Activated CD4-positive, alpha-beta T cell treated with anti-CD3 and anti-CD28 coated beads, Interleukin-2, amount 50 U/mL, for 1 hour (primary cell): ENCODE data around the gene TBRG4.

Source experiments
- DNase-seq: peaks from one replicate; pipeline ENCODE4 v3.0.0-alpha.2; 2020

The TBRG4 gene

DNA sequence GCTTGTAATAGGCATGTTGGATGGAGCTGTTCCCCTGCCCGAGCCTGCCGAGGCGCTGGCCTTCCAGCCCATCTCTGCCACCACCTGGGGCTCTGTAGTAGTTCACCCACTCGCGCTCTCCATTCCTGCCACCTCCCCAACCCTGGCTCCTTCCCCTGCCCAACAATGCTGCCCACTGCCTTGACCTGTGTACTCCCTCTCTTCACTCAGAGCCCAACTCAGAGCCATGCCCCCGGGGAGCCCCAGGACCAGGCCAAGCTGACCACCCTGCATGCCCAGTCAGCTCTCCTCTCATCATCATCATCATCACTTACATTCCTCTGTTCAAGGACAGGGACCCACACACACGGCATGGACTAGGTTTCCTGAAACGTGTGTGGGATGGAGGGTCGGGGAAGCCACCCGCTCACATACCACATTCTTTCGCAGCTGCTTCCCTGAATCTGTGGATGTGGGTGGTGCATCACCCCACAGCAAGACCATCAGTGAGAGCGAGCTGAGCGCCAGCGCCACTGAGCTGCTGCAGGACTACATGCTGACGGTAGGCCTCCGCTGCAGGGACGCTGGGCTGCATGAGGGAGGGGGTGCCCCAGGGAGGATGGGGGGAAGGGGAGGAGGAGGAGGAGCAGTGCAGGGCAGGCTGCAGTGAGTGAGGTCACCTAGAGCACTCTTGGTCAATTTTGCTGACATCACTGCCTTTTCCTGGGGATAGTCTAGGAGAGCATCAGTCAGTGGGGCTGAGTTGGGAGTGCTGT is 38.3 kb downstream of the TBRG4 start:
- DNase-seq: no peak

DNA sequence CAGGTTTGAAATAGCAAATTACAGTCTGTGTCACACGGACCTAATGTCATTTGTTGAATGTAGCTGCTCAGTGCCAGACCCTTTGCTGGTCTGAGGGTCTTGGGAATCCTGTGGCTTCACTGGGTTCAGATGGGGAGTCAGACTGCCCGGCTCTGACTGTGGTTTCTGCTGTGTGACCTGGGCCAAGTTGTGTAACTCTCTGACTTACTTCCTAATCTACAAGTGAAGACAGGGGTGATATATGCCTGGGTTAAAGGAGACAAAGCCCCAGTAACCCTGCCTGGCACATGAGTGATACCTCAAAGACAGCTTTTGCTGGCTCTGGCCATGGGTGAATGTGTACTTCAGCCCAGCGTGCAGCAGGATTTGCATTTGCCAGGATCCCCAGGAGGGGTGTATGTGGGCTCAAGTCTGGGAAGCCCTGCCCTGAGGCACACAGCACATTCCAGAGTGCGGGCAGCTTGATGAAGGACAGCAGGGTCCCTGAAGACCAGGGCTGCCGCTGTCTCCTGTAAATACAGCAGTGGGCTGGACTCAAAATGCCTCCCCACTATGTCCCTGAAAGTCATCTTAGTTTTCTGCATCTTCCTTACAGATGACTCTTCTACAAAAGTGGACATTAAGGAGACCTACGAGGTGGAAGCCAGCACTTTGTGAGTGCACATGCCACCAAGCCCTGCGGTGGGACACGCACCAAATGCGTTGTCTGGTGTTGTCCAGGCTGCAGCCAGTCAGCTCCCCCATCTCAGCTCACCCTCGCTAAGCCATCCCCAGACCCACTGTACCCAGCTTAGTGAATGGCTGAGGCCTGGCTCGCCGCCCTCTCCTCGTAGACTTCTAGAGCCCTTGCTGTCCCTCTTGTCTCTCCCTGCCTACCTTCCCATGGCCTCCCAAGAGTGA is 39.1 kb downstream of the TBRG4 start:
- DNase-seq: no peak

DNA sequence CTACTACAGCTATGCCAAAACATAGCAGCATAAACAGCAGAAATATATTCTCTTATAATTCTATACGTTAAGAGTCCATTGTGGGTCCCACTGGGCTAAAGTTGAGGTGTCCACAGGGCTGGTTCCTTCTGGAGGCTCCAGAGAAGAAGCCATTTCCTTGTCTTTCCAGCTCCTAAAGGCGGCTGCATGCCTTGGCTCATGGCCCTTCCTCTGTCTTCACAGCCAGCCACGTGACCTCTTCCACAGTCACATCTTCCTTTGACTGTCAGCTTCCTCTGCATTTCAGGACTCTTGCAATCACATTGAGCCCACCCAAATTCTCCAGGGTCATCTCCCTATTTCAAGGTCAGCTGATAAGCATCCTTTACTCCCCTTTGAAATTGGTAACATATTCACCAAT is 40.0 kb downstream of the TBRG4 start:
- no peak for DNase-seq

DNA sequence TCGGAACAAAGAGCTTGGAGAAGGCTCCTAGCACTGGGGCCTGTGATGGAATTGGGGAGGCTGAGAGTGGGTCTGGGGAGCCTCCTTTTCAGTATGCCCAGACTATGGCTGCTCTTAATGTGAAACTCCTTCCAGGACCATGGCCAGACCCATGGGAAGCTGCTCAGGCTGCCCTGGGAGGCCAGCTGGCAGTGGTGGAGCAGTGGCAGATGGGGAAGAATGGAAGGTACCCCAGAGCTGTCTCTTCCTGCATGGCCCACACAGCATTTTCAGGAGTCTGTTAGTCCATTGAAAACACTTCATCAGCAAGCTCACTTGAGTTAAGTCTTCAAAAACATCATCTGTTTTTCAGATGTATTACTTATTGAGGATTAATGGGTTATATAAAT is 41.2 kb downstream of the TBRG4 start:
- DNase-seq: no peak

DNA sequence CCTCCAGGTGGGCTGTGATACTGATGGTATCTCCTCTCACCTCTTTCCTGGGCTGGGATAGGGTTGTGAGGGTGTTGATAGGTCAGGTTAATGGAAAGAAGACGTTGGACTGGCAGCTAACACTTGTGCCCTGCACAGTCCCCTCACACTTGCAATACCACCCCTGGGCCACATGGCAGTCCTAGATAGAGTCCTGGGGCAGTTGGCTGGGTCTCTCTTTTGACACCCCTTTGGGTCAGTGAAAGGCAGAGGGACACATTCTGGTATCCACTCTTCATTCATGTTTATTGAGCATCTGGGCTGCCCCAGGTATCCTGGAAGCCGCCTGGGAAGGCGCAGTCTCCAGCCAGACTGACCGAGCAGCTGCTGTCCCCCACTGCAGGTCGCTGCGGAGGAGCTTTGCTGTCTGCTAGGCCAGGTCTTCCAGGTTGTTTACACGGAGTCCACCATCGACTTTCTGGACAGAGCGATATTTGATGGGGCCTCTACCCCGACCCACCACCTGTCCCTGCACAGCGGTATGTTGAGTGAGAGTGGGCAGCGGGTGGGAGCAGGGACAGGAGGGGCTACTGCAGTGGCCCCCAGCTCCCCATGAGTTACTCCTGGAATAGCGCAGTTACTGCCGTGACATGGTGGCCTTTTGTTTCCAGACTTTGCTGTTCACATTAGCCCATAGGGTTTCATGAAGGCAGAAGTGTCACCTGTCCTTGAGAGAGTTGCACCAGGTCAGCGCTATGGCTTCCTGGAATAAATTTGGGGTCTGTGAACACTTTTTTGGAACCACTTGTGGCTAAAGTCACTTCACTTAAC is 41.8 kb downstream of the TBRG4 start:
- no peak for DNase-seq

DNA sequence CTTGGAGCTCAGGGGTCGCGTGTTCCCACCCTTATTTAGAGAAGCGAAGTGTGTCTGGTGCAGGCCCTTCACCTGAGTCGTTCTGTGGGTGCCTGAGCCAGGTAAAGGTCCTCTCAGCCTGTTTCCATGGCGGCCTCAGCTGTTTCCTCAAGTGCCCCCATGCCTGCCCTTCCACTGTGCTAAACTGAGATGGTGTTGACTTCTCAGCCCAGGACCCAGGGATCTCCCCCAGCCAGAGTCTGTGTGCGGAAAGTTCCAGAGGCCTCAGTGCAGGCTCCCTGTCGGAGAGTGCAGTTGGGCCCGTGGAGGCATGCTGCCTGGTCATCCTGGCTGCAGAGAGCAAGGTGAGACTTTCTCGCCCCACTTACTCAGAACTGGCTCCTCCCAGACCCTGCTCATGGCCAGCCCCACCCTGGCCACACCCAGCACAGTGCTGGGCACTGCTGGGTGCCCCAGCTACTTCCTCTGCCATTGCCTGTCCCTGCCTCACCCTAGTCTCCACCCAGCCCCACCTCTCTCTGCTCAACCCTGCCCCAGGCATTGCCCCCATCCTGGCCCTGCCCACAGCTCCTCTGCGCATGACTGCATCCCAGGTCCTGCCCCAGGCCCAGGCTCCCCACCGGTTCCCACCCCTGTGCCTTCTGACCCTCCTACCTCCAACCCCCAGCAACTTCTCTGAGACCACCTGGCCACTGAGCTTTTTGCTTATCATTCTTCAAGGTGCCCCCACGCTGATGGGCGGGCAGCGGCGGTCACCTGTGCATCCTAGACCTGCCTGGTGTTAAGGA is 43.1 kb downstream of the TBRG4 start:
- no peak for DNase-seq

DNA sequence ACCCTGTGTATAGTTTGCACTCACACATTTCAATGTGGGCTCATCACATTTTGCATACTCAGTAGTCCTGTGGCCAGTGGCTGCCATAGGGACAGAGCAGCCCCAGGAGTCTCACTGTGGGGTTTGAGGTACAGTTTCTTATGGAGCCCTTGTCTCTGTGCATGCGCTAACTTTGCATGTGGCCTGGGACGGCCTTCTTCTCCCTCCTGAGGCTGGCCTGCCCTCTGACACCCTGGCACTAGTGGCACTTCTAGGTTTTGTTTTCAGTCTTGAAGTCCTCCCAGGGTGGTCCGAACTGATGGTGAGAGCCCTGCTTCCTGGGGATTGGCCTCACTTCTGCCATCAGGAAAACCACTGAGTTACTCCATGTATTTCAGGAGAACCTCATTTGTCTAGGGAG is 43.9 kb downstream of the TBRG4 start:
- no peak for DNase-seq

DNA sequence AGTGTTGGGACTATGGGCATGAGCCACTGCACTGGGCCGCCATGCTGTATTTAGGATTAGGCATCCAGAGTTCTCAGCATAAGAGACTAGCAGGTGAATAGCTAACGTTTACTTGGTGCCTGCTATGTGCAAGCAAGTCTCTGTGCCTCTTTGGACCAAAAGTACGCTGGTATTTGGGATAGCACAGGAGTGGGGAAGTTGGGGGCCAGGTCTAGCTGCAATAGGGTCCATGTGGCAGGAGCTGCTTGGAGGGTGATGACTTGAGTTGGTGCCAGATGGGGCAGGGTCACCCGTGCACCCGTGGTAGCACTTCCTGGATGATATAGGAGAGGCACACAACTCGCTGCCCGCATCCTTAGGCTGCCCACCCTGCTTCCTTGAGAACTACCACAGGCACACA is 45.1 kb downstream of the TBRG4 start:
- no peak for DNase-seq

DNA sequence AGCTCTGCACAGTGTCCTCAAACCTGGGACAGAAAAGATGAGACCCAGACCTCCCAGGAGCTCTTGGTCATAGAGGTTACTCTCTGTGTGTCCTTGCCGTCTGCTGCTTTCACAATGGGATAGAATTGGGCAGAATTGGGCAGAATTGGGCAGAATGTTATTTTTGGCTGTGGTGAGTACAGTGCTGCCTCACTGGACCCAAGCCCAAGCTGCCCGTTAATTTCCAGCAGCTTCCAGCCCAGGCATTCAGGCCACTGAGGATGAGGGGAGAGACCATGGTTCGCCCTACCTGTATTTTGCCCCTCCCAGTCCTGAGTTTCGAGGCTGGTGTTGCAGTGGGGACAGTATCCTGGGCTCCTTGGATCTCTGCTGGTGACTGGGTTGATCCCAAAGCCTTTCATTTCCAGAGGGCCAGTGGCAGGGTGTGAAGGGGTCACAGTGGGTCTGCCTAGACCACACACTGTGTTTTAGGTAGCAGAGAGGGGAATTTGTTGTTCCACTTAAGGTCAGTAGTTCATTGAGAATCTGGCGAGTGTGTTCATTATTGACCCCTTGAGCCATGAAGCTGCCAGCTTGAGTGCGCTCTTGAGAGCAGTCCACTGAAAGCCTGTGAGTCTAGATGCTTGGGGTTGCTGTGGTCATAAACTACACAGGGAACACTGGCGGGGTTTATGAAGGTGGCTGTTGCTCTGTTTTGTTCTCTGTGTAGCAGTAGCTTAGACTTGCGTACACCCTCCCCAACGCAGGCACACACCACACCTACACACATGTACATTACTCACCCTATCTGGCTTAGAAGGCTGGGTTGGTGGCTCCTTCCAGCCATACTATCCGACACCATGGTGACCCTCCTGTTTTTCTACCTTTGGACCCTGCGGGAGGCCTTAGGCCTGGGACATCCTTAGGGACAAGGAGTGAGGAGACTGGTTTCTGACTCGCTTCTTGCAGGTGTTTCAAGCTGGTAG is 46.2 kb downstream of the TBRG4 start:
- DNase-seq: no peak

DNA sequence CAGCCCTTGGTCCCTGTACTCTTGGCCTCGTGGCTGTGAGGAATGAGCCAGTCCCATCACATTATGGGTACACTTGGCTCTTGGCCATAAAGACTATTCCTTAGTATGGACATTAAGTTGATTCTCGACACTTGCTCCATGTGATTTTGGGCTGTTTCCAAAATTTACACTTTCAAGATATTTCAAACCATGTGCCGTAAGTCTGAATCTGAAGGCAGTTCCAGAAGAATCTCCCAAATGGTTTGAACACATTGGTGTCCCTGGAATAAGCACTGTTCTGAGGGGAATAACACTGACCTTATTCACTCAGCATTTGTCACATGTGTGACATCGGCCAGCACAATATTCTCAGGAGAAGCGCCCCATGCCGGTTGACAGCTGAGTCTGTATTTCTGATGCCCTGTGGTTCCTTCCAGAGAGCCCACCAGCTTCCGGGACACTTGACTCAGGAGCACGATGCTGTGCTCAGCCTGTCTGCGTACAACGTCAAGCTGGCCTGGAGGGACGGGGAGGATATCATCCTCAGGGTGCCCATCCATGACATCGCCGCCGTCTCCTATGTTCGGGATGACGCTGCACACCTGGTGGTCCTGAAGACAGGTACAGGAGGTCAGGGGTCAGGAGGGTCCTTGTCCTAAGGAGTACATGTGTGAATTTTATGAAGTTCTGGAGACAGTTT is 47.3 kb downstream of the TBRG4 start:
- no peak for DNase-seq

DNA sequence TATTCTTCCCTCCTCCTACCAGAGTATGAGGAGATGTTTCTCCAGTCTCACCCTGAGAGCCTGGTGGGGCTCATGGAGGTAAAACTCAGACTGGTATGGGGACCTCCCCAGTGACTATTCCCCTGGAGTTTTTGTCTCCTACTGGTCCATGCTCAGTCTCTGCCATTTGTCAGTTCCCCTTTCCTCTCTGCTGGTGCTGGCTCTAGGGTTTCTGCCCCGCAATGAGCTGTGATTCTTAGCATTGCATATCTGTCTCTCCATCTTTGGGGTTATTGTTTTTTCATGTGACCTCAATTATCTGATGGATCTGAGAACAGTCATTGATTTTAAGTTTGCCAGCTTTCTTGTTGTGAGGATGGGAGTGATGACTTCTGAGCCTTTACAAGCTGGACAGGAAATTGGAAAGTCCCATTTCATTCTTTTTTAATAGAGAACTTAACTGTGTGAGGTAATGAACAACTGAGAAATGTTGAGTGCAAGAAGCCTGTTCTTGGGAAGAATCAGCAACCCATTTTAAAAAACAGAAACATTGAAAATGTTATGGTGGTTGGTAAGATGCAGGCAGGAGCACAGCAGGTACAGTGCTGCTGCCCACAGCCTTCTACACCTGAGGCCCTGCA is 49.6 kb downstream of the TBRG4 start:
- DNase-seq: no peak

DNA sequence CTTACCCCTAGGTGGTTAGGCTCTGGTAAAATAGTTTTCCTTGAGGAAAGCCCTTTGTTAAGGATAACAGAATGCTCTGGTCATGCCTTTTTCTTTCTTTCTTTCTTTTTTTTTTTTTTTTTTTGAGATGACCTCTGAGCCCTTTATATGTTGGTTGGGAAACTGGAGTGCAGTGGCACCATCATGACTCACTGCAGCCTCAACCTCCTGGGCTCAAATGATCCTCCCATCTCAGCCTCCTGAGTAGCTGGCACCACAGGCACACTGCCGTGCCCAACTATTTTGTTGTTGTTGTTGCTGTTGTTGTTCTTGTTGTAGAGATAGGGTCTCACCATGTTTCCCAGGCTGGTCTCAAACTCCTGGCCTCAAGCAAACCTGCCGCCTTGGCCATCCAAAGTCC is 50.1 kb downstream of the TBRG4 start:
- DNase-seq: no peak

DNA sequence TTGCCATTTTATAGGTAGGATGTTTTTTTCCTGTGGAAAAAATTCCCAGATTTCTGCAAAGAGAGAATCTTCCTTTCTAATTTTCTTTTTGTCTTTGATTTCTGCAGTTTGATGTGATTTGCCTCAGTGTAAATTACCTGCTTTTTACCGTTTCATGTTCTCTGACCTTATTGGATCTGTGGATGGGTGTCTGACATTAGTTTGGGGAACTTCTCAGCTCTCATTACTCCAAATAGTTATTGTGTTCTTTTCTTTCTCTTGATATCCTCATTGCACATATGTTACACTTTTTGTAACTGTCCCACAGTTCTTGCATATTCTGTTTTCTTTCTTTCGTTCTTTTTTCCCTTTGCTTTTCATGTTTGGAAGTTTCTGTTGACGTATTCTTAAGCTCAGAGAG is 51.2 kb downstream of the TBRG4 start:
- no peak for DNase-seq

DNA sequence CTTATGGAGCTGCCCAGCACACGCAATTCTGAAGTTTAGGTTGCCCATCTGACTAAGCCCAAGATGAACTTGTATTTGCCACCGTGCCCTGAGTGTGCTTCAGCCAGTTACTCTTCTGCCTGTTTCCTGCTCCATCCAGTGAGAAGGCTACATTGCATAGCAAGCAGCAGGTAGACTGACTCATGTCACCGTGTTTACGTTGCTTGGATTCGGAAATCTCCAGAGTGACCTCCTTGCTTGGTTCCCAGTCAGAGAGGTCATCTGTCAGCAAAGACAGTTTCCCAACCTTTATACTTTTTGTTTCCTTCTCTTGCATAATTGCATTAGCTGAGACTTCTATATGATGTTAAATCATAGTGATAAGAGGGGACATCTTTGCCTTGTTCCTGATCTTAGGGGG is 53.6 kb downstream of the TBRG4 start:
- no peak for DNase-seq

DNA sequence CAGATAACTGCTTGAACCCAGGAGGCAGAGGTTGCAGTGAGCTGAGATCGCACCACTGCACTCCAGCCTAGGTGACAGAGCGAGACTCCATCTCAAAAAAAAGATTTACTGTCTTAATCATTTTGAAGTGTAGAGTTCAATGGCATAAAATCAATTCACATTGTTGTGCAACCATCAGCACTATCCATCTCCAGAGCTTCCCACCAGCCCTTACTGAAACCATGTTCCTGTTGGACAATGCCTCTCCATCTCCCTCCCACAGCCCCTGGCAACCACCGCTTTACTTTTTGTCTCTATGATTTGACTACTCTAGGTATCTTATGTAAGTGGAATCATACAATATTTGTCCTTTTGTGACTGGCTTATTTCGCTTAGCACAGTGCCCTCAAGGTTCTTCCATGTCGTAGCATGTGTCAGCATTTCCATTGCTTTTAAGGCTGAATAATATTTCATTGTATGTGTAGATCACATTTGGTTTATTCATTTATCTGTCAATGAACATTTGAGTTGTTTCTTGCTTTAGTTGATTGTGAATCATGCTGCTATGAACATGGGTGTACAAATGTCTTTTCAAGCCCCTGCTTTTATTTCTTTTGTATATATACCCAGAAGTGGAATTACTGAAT is 55.8 kb downstream of the TBRG4 start:
- no peak for DNase-seq

DNA sequence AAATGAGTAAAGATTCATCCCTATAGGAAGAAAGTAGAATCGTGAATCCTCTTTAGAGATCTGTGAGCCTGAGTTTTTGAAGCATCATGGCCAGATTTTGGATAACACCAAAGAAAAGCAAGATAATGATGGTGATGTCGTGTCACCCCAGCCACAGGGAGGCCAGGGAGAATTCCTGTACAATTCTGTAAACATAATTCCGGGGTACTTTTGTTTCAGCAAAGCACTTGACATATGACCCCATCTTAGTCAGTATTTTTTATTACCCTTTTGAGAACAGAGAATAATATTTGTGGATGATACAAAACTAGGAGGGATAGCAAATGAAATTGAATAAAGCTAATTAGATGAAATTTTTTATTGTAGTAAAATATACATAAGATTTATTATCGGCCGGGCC is 56.5 kb downstream of the TBRG4 start:
- no peak for DNase-seq

DNA sequence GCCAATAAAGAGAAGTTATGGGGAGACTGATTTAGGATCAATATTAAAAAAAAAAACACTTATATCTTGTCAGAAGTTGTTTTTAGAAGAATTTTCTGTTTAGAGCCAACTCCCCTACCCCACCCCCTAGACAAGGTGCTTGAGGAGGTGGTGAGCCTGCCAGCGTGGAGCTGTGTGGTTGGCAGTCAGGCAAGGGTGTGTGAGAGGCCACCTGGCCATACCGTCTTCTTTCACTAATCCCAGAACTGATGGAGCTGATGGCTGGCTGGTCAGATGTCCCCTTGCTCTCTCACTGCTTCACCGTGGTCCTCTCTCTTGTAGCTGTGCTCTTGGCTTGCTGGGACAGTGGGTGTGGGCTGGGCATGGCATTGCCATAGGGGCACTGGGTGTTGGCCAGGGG is 57.1 kb downstream of the TBRG4 start:
- no peak for DNase-seq

DNA sequence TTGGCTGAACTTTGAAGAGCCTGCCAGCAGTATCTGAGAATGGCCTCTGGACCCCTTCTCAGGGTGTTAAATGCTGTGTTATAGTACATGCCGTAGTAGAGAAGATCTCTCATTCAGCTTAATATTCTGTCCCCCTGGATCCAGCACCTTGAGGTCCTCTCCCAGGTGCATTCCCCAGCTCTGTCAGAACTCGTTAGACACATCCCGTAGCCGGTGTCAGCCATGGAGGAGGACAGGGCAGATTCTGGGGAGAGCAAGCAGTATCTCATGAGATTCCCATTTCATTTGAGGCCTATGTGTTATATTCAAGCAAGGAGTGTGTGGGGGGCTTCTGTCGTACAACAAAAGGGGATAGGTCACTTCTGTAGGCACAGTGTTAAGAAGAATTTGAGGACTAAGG is 57.6 kb downstream of the TBRG4 start:
- no peak for DNase-seq

DNA sequence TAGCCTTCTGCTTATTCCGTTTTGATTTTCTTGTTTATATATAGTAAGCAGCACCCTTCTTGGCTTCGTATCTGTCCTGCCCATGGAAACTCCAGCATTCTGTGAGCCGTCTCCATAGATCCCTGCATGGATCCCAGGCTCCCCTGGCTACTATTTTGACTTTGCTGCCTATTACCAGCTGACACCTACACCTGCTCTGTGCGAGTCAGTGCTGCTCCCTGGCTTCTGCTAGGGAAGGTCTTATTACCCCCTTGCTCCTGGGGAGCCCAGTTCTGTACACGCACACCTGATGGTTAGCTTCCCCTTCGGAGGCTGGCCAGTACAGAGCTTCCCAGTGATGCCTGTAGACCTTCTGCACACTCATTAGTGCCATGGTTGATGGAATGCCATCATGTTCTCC is 58.1 kb downstream of the TBRG4 start:
- DNase-seq: no peak

DNA sequence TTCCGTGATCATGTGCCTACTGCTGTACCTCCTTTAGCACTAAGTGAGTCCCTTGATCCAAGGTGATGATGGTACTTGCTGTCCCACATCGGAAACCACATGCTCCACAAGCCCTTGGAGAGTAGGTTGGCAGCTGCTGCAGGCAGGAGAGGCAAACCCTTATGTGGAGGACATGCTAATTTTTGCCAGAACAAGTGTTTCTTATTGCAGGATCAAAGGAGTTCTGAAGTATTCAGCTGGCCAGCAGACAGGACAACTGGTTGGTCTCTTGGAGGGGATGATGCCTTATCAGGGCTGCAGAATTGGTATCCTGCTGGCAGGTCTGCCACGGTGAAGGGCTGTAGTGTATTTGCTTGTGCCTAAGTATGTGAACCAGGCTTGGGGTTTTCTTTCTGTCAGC is 59.5 kb downstream of the TBRG4 start:
- DNase-seq: no peak
